GM21360 (cell line): ENCODE results near the gene GOLGA5.
"Not testable (repeated sequence)": the region's sequence is repeated elsewhere in the genome, so short reads cannot be mapped to it uniquely, and the experiment has no call there.

ENCODE experiments used
- ATAC-seq: cut with Tn5 transposase; IDR thresholded peaks from one replicate; pipeline ENCODE4 v1.9.1; 2021; ENCODE audit warnings: mild to moderate bottlenecking, moderate library complexity; ENCODE audit not compliant: unreplicated experiment

GOLGA5 gene

GRCh38 chr14:92793709-92794546 lies at the start of gene GOLGA5:
Gene GOLGA5, plus strand, starts transcription at chr14:92794305. Its CDS starts 3,133 bp downstream, at chr14:92797438.
- ATAC-seq = peak; percentile 93

- ATAC-seq = no peak
Measured at GRCh38 chr14:92747701-92748258, 46.3 kb upstream of the GOLGA5 start.

GRCh38 chr14:92748259-92749016 lies 45.7 kb upstream of the GOLGA5 start, which contains the start of gene LGMN:
Gene LGMN, minus strand, starts transcription at chr14:92748627. Its CDS starts 15,841 bp downstream, at chr14:92732786.
- ATAC-seq = peak; percentile 73

DNA sequence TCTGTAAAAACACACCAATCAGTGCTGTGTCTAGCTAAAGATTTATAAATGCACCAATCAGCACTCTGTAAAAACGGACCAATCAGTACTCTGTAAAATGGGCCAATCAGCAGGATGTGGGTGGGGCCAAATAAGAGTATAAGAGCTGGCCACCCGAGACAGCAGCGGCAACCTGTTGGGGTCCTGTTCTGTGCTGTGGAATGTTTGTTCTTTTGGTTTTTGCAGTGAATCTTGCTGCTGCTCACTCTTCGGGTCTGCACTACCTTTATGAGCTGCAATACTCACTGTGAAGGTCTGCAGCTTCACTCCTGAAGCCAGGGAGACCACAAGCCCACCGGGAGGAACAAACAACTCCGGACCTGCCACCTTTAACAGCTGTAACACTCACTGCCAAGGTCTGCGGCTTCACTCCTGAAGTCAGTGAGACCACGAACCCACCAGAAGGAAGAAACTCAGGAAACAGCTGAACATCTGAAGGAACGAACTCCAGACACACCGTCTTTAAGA lies 43.8 kb upstream of the GOLGA5 start:
- ATAC-seq = not testable (repeated sequence)

DNA sequence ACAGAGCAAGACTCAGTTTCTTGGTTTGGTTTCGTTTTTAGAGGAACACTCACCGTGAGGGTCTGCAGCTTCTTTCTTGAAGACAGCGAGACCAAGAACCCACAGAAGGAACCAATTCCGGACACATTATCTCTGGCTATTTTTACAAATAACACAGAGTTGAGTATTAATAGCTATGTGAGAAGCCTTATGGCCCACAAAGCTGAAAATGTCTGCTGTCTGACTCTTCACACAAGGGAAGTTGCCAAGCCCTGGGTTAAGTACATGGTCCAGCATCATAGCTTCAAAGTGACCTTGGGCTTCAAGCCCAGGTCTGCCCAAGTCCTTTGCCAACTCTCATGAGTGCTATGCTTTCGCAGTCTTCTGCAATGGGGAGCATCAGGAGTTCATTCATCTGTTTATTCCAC lies 43.1 kb upstream of the GOLGA5 start:
- ATAC-seq = no peak

DNA sequence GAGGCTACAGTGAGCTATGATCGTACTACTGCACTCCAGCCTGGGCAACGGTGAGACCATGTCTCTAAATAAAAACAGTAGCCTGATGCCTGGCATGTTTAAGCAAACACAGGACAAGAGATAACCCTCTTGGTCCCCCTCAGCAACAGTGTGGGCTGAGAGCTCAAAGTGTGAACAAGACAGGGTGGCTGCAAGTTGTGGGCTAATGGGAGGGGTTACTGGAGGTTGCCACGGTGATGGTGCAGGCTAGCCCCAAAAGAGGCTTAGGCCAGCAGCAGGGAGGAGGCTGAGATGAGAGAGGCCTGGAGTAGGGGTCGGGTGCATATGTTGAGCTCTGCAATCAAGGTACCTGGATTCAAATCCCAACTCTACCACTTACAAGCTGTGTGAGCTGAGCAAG lies 42.3 kb upstream of the GOLGA5 start:
- no peak for ATAC-seq

- ATAC-seq = no peak
Measured at GRCh38 chr14:92753250-92753649, 40.9 kb upstream of the GOLGA5 start.

DNA sequence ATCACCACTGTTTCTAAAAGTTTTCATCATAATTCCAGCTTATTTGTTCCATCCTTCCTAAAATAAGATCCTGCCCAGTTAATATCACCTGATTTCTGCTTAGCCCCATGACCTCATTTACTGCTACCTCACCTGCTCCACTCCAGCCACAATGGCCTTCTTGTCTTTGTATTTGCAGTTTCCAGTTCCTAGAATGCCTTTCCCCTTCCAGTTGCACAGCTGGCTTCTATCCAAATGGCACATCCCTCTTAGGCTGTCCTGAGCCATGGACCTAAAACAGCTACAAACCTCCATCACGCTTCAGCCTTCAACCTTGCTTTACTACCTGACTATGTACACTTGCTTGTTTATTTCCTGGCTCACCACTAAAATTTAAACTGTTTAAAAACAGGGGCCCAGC lies 39.1 kb upstream of the GOLGA5 start:
- ATAC-seq = no peak

DNA sequence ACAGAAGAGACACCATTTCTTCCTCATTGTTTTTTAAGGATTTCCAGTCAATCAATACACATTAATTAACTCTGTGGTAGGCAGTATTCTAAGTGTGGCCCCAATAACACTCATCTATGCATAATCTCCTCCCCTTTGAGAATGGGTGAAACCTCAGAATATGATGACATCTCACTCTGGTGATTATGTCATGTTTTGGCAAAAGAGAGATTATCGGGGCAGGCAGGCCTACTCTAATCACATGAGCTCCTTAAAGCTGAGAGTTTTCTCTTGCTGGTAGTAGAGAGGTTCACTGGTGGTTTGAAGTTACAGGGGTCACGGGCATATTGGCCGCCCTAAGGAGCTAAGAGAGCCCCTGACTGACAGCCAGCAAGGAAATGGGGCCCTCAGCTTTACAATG lies 38.6 kb upstream of the GOLGA5 start:
- no peak for ATAC-seq

DNA sequence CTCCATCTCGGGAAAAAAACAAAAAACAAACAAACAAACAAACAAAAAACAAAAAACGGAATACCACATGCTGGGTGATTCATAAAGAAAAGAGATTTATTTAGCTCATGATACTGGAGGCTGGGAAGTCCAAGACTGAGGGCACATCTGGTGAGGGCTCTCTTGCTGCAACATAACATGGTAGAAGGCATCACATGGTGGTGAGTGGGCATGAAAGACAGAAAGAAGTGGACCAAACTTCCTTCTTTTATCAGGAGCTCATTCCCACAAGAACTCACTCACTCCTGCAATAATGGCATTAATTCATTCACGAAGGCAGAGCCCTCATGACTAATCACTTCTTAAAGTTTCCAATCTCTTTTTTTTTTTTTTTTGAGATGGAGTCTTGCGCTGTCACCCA lies 37.7 kb upstream of the GOLGA5 start:
- no peak for ATAC-seq

DNA sequence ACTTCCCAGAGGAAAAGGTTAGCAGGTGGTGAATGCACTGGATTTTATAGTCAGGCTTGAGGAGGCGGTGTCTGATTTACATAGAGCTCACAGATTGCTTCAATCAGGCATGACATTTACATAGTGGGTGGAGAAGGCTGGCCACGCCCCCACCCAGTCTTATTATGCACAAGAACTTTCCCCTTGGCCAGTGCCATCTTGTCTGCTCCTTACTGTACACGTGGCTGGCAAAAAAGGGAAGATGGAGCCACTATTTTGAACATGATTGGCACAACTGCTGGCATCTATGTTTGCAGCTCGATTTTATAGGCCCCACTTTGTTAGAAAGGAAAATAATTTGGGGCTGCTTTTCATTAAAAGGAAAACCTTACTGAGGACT lies 34.8 kb upstream of the GOLGA5 start:
- no peak for ATAC-seq

DNA sequence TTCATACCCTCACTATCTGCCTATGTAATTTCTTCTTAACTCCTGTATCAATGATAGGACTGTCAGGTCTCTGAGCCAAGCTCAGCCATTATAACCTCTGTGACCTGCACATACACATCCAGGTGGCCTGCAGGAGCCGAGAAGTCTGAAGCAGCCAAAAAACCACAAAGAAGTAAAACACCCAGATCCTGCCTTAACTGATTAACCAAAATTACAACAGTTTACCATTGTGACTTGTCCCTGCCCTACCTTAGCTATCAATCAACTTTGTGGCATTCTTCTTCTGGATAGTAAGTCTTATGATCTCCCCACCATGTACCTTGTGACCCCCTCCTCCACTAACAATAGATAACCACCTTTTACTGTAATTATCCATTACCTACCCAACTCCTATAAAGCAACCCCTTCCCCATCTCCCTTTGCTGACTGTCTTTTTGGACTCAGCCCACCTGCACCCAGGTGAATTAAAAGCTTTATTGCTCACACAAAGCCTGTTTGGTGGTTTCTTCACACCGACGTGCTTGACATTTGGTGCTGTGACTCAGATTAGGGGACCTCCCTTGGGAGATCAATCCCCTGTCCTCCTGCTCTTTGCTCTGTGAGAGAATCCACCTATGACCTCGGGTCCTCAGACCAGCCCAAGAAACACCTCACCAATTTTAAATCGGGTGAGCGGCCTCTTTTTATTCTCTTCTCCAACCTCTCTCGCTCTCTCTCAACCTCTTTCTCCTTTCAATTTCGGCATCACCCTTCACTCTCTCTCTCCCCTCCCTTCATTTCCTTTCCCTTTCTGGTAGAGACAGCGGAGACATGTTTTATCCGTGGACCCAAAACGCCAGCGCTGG lies 34.2 kb upstream of the GOLGA5 start:
- ATAC-seq = no peak

- no peak for ATAC-seq
Measured at GRCh38 chr14:92760524-92760805, 33.6 kb upstream of the GOLGA5 start.

GRCh38 chr14:92763666-92764631 lies 30.2 kb upstream of the GOLGA5 start:
- not testable (repeated sequence) for ATAC-seq

DNA sequence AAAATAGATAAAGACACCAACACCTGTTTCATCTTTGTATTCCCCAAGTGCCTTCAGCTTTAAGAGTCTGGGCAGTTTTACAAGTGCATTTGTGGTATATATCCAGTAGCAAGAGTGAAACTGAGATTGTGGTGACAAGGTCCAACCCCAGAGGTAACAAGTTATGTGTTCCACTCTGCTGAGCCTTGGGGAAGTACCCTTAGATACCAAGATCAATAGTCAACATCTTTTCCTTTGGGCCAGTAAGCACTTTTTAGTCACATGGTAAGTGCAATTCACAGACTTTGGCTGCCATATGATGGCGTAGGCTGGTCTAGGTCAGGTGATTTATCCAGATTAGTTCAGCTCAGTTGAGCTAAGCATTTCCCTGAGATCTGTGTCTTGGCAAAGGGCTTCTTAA lies 25.9 kb upstream of the GOLGA5 start:
- peak; percentile 92 for ATAC-seq

DNA sequence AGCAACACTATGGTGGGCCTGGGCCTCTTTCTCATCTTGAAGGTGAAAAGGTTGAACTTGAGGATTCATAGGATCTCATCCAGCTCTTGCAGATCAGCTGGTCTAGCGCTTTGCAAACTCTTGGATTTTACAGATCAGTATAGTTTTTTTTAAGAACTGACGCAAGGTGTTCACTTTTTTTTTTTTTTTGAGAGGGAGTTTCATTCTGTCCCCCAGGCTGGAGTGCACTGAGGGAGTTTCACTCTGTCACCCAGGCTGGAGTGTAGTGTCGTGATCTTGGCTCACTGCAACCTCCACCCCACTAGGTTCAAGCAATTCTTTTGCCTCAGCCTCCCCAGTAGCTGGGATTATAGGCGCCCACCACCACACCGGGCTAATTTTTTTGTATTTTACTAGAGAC lies 25.3 kb upstream of the GOLGA5 start:
- ATAC-seq = no peak

GRCh38 chr14:92770484-92770883 lies 23.6 kb upstream of the GOLGA5 start:
- ATAC-seq = no peak

DNA sequence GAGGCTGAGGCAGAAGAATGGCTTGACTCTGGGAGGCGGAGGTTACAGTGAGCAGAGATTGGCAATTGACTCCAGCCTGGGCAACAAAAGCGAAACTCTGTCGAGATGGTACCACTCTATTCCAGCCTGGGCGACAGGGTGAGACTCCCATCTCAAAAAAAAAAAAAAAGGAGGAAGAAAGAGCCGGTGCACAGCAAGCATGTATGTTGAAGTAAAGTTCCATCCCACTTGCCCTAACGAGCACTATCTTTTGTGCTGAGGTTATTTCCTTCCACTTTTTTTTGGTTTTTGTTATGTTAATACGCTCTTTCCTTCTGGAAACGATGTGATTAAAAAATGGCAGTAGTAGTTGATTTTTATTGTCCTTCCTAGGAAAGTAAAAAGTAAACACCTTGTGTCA lies 19.5 kb upstream of the GOLGA5 start:
- no peak for ATAC-seq

DNA sequence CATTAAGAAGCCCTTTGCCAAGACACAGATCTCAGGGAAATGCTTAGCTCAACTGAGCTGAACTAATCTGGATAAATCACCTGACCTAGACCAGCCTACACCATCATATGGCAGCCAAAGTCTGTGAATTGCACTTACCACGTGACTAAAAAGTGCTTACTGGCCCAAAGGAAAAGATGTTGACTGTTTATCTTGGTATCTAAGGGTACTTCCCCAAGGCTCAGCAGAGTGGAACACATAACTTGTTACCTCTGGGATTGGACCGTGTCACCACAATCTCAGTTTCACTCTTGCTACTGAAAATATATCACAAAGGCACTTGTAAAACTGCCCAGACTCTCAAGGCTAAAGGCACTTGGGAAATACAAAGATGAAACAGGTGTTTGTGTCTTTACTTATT lies 18.8 kb upstream of the GOLGA5 start:
- ATAC-seq = peak; percentile 89
